Glutamatergic neuron (in vitro differentiated cells): ENCODE data around the gene PTTG1IP. TPM values are rescaled to one million over a fixed set of nuclear protein-coding genes. Genes with fewer than 3 reads are reported as not detected.

Source experiments
- DNase-seq: peaks from one replicate; pipeline ENCODE4 v3.0.0; 2022
- H3K27ac Mint-ChIP-seq: one replicate; pipeline ENCODE4 v1.8.0; 2020; ENCODE audit warnings: mild to moderate bottlenecking, mixed read lengths, inconsistent platforms; ENCODE audit not compliant: unreplicated experiment
- H3K27me3 Mint-ChIP-seq: one replicate; pipeline ENCODE4 v1.8.0; 2020; ENCODE audit warnings: mild to moderate bottlenecking, moderate library complexity, mixed read lengths, inconsistent platforms; ENCODE audit not compliant: unreplicated experiment
- H3K36me3 Mint-ChIP-seq: one replicate; pipeline ENCODE4 v1.8.0; 2020; ENCODE audit warnings: mild to moderate bottlenecking, mixed read lengths, inconsistent platforms; ENCODE audit not compliant: unreplicated experiment
- H3K4me1 Mint-ChIP-seq: one replicate; pipeline ENCODE4 v1.8.0; 2020; ENCODE audit warnings: mild to moderate bottlenecking, low read depth, mixed read lengths, inconsistent platforms; ENCODE audit not compliant: unreplicated experiment
- H3K4me3 Mint-ChIP-seq: one replicate; pipeline ENCODE4 v1.8.0; 2020; ENCODE audit warnings: mild to moderate bottlenecking, mixed read lengths, inconsistent platforms; ENCODE audit not compliant: unreplicated experiment
- H3K9me3 Mint-ChIP-seq: one replicate; pipeline ENCODE4 v1.8.0; 2020; ENCODE audit warnings: mild to moderate bottlenecking, moderate library complexity, mixed read lengths, inconsistent platforms; ENCODE audit not compliant: unreplicated experiment
- CTCF ChIP-seq: fragments of 200-600 bp; sonication (generic); IDR thresholded peaks from one replicate; pipeline ENCODE4 v1.5.0; 2021; ENCODE audit not compliant: partially characterized antibody, unreplicated experiment
- total RNA-seq: library from RNA; stranded (reverse); fragmentation: NEBNext Ultra II Directional; extraction: Animal tissue kit (Norgen Biotek cat#: 25700); gene quantifications from one replicate; pipeline ENCODE4 v1.2.1, GENCODE V29; 2021; ENCODE audit not compliant: unreplicated experiment

PTTG1IP gene
- total RNA-seq, 1 donor from 2014 or later: 249 TPM

- Mint-ChIP-seq H3K9me3 (peaks cover 16% of the 10 kb centered on the region), H3K27me3 (peaks cover 9% of the 10 kb centered on the region), H3K4me3 (no peak overlapping the region), H3K36me3 (no peaks in the 10 kb centered on the region), H3K4me1 (peaks cover 46% of the 10 kb centered on the region), H3K27ac (no peak overlapping the region)
- no peak for DNase-seq
- TF ChIP-seq CTCF: no peak
Observed at GRCh38 chr21:44858291-44858690, 15.2 kb downstream of the PTTG1IP start.

GRCh38 chr21:44857127-44857892 lies 16.2 kb downstream of the PTTG1IP start:
- no peak overlapping the region for H3K27ac Mint-ChIP-seq
- peaks cover 10% of the 10 kb centered on the region for H3K27me3 Mint-ChIP-seq
- H3K4me3 Mint-ChIP-seq: no peak overlapping the region
- H3K4me1 Mint-ChIP-seq: peaks cover 43% of the 10 kb centered on the region
- TF ChIP-seq CTCF: no peak
- no peaks in the 10 kb centered on the region for H3K36me3 Mint-ChIP-seq
- no peak for DNase-seq
- peaks cover 16% of the 10 kb centered on the region for H3K9me3 Mint-ChIP-seq

GRCh38 chr21:44856131-44856530 lies 17.4 kb downstream of the PTTG1IP start:
- peak overlapping the region; percentile 88 for H3K27ac Mint-ChIP-seq
- peaks cover 33% of the 10 kb centered on the region for H3K4me1 Mint-ChIP-seq
- no peak overlapping the region for H3K4me3 Mint-ChIP-seq
- TF ChIP-seq CTCF: no peak
- H3K9me3 Mint-ChIP-seq: peaks cover 11% of the 10 kb centered on the region
- H3K36me3 Mint-ChIP-seq: no peaks in the 10 kb centered on the region
- H3K27me3 Mint-ChIP-seq: peaks cover 10% of the 10 kb centered on the region
- no peak for DNase-seq

- H3K4me3 Mint-ChIP-seq: no peak overlapping the region
- H3K27ac Mint-ChIP-seq: peak overlapping the region; percentile 88
- H3K27me3 Mint-ChIP-seq: peaks cover 10% of the 10 kb centered on the region
- H3K4me1 Mint-ChIP-seq: peaks cover 30% of the 10 kb centered on the region
- DNase-seq: no peak
- H3K9me3 Mint-ChIP-seq: peaks cover 8% of the 10 kb centered on the region
- no peaks in the 10 kb centered on the region for H3K36me3 Mint-ChIP-seq
- no peak for TF ChIP-seq CTCF
Observed at GRCh38 chr21:44855572-44855971, 17.9 kb downstream of the PTTG1IP start.

- Mint-ChIP-seq H3K4me3 (no peak overlapping the region), H3K9me3 (peaks cover 6% of the 10 kb centered on the region), H3K27me3 (peaks cover 10% of the 10 kb centered on the region), H3K36me3 (no peaks in the 10 kb centered on the region), H3K27ac (peak overlapping the region; percentile 68), H3K4me1 (peaks cover 28% of the 10 kb centered on the region)
- DNase-seq: no peak
- TF ChIP-seq CTCF: no peak
Observed at GRCh38 chr21:44854664-44855446, 18.6 kb downstream of the PTTG1IP start.
